A673 (cell line): ENCODE results near the gene PSME3IP1. TPM values are rescaled to one million over a fixed set of nuclear protein-coding genes. Genes with fewer than 3 reads are reported as not detected.

Experiments
- BruUV-seq: library from RNA; stranded (reverse); fragments of 400-500 nt; replicated peaks from 2 replicates; lab custom pipeline; 2021; lab: Mats Ljungman, UMichigan
- CTCF ChIA-PET: fragments of 300-600 bp; sonication (Branson Sonifier 250); formaldehyde crosslinking; loops from one replicate; lab custom pipeline; 2022; ENCODE audit warnings: antibody characterized with exemption; lab: Charles Lee
- POLR2A ChIA-PET: fragments of 300-600 bp; sonication (Branson Sonifier 250); formaldehyde crosslinking; loops from one replicate; lab custom pipeline; 2022; ENCODE audit warnings: antibody characterized with exemption; ENCODE audit not compliant: low non-redundant PET; lab: Charles Lee
- DNase-seq: peaks from one replicate; pipeline ENCODE4 v3.0.0-alpha.2; 2015; ENCODE audit warnings: low spot score
- H3K27ac ChIP-seq: fragments of 200-600 bp; sonication (generic); 2 replicates; pipeline ENCODE4 v1.5.1; 2016; ENCODE audit warnings: mixed run types, low read depth, mild to moderate bottlenecking, mixed read lengths, antibody characterized with exemption, low read length; ENCODE audit not compliant: poor library complexity, severe bottlenecking
- H3K27me3 ChIP-seq: fragments of 200-600 bp; sonication (generic); replicated peaks from 2 replicates; pipeline ENCODE4 v1.6.1; 2017; ENCODE audit warnings: mixed run types, low read depth, mild to moderate bottlenecking, mixed read lengths, antibody characterized with exemption, low read length; ENCODE audit not compliant: insufficient read depth, poor library complexity
- H3K36me3 ChIP-seq: fragments of 200-600 bp; sonication (generic); 2 replicates; pipeline ENCODE4 v1.6.1; 2016; ENCODE audit warnings: mixed run types, mild to moderate bottlenecking, mixed read lengths, antibody characterized with exemption, low read length; ENCODE audit not compliant: insufficient read depth, poor library complexity, severe bottlenecking
- H3K4me1 ChIP-seq: fragments of 200-600 bp; sonication (generic); 2 replicates; pipeline ENCODE4 v1.6.1; 2017; ENCODE audit warnings: mixed run types, mild to moderate bottlenecking, mixed read lengths, antibody characterized with exemption, low read length; ENCODE audit not compliant: insufficient read depth, poor library complexity, severe bottlenecking
- H3K4me3 ChIP-seq: fragments of 200-600 bp; sonication (generic); 2 replicates; pipeline ENCODE4 v1.5.1; 2016; ENCODE audit warnings: low read depth, mixed run types, mild to moderate bottlenecking, mixed read lengths, low read length; ENCODE audit not compliant: poor library complexity, severe bottlenecking
- H3K9me3 ChIP-seq: fragments of 200-600 bp; sonication (generic); 2 replicates; pipeline ENCODE4 v1.6.1; 2016; ENCODE audit warnings: mixed run types, low read depth, mild to moderate bottlenecking, mixed read lengths, antibody characterized with exemption, low read length; ENCODE audit not compliant: poor library complexity, severe bottlenecking
- CTCF ChIP-seq: fragments of 300-800, 200-600 bp; sonication (generic); conservative IDR thresholded peaks from 2 replicates; pipeline ENCODE4 v1.5.1; 2017; ENCODE audit warnings: low read depth, mild to moderate bottlenecking, antibody characterized with exemption, low read length, moderate library complexity, mixed read lengths
- EZH2 ChIP-seq: fragments of 200-600 bp; sonication (generic); IDR thresholded peaks from 2 replicates; pipeline ENCODE4 v1.6.1; 2017; ENCODE audit warnings: borderline replicate concordance, low read depth, mild to moderate bottlenecking, mixed read lengths, antibody characterized with exemption, low read length; ENCODE audit not compliant: poor library complexity, severe bottlenecking
- intact Hi-C: fragments of 100-400 bp; cut with micrococcal nuclease; formaldehyde crosslinking; loops from one replicate; pipeline ENCODE4 v1.10.0; 2022; ENCODE audit not compliant: unreplicated experiment
- total RNA-seq: library from RNA; stranded (reverse); gene quantifications from 2 replicates; pipeline ENCODE4 v1.2.3, GENCODE V29; 2021

PSME3IP1 gene
- total RNA-seq, 1 experiment from 2014 or later, result 128 TPM

- POLR2A ChIA-PET, result no interaction called here
- Histone ChIP-seq H3K4me1 (peaks cover 69% of the 10 kb centered on the region), H3K27me3 (no peaks in the 10 kb centered on the region), H3K9me3 (no peaks in the 10 kb centered on the region), H3K36me3 (peaks cover 5% of the 10 kb centered on the region), H3K4me3 (no peak overlapping the region), H3K27ac (peak overlapping the region; percentile 34)
- intact Hi-C loops, result no loop called here
- BruUV-seq, result no TSS peak
- peak; percentile 29 for DNase-seq
- CTCF ChIA-PET, result no interaction called here
- TF ChIP-seq CTCF, result no peak
- no peak for TF ChIP-seq EZH2
Measured at GRCh38 chr16:57145046-57146021, 40.5 kb downstream of the PSME3IP1 start.

GRCh38 chr16:57144027-57144426 lies 41.8 kb downstream of the PSME3IP1 start:
- Histone ChIP-seq H3K27me3 (no peaks in the 10 kb centered on the region), H3K4me1 (peaks cover 57% of the 10 kb centered on the region), H3K4me3 (no peak overlapping the region), H3K9me3 (no peaks in the 10 kb centered on the region), H3K27ac (peak overlapping the region; percentile 69), H3K36me3 (no peaks in the 10 kb centered on the region)
- DNase-seq, result no peak
- BruUV-seq, result no TSS peak
- intact Hi-C loops, result no loop called here
- ChIA-PET POLR2A (no interaction called here), CTCF (no interaction called here)
- TF ChIP-seq CTCF, result no peak
- TF ChIP-seq EZH2, result no peak

- Histone ChIP-seq H3K4me1 (peaks cover 50% of the 10 kb centered on the region), H3K4me3 (no peak overlapping the region), H3K9me3 (no peaks in the 10 kb centered on the region), H3K36me3 (no peaks in the 10 kb centered on the region), H3K27me3 (no peaks in the 10 kb centered on the region), H3K27ac (peak overlapping the region; percentile 69)
- TF ChIP-seq CTCF, result no peak
- TF ChIP-seq EZH2, result no peak
- no peak for DNase-seq
- intact Hi-C loops, result no loop called here
- BruUV-seq, result no TSS peak
- ChIA-PET POLR2A (no interaction called here), CTCF (no interaction called here)
Measured at GRCh38 chr16:57143149-57143921, 42.5 kb downstream of the PSME3IP1 start.
